Measurements from ENCODE around the gene NCAM1.

- TF ChIP-seq CTCF (IDR thresholded peaks at IDR 0.05 in 4 of 5, conservative IDR thresholded peaks at IDR 0.05 in 1 of 5) = no peak
- no peak for TF ChIP-seq POLR2A (IDR thresholded peaks at IDR 0.05)
Measured at GRCh38 chr11:113260096-113260425, 298.8 kb downstream of the NCAM1 start.

Data from gastrocnemius medialis (tissue), 4 donors.